T47D (cell line): ENCODE results near the gene TMEM17.
"Not testable (repeated sequence)": the region's sequence is repeated elsewhere in the genome, so short reads cannot be mapped to it uniquely, and the experiment has no call there.

Experiments used
- DNase-seq, 2 experiments: peaks; one replicate each; pipeline versions ENCODE4 v3.0.0 to v3.0.0-alpha.2; 2011 to 2012; ENCODE audit warnings: low read depth in 1 of 2, low spot score in 1 of 2
- JUND ChIP-seq: IDR thresholded peaks from 2 replicates; pipeline ENCODE4 v1.6.1; 2012; ENCODE audit warnings: low read depth
- in situ Hi-C: cut with HindIII; loops from 2 replicates; pipeline ENCODE4 v1.10.0; 2016; ENCODE audit warnings: low sequenced_read_pairs, low pct_unique_long_range_greater_than_20kb

The TMEM17 gene

GRCh38 chr2:62527478-62528210 is 21.6 kb upstream of the TMEM17 start:
- TF ChIP-seq JUND: no peak
- DNase-seq: no peak
- in situ Hi-C loops: no loop called here

GRCh38 chr2:62526531-62527381 is 20.8 kb upstream of the TMEM17 start:
- in situ Hi-C loops: no loop called here
- DNase-seq: no peak
- TF ChIP-seq JUND: no peak

GRCh38 chr2:62525549-62526269 is 19.7 kb upstream of the TMEM17 start:
- in situ Hi-C loops: no loop called here
- no peak for TF ChIP-seq JUND
- no peak for DNase-seq

- TF ChIP-seq JUND: no peak
- no peak for DNase-seq
- in situ Hi-C loops: no loop called here
Measured at GRCh38 chr2:62524293-62524941, 18.4 kb upstream of the TMEM17 start.

- in situ Hi-C loops, DNase-seq: not testable (repeated sequence)
Measured at GRCh38 chr2:62521061-62521460, 15.1 kb upstream of the TMEM17 start.

GRCh38 chr2:62512384-62512783 is 6.4 kb upstream of the TMEM17 start:
- TF ChIP-seq JUND: no peak
- in situ Hi-C loops: no loop called here
- DNase-seq: no peak

GRCh38 chr2:62511636-62512035 is 5.6 kb upstream of the TMEM17 start:
- in situ Hi-C loops: no loop called here
- TF ChIP-seq JUND: no peak
- no peak for DNase-seq

- no peak for DNase-seq
- no peak for TF ChIP-seq JUND
- in situ Hi-C loops: no loop called here
Measured at GRCh38 chr2:62506421-62506750, 391 bp upstream of the TMEM17 start.

GRCh38 chr2:62505109-62505749 is 766 bp downstream of the TMEM17 start:
- in situ Hi-C loops: no loop called here
- DNase-seq: no peak
- TF ChIP-seq JUND: no peak

- in situ Hi-C loops: no loop called here
- TF ChIP-seq JUND: no peak
- DNase-seq: no peak
Measured at GRCh38 chr2:62504657-62505056, 1.3 kb downstream of the TMEM17 start.

GRCh38 chr2:62501794-62502500 is 4.0 kb downstream of the TMEM17 start:
- no peak for DNase-seq
- no peak for TF ChIP-seq JUND
- in situ Hi-C loops: no loop called here
